GM19468 (cell line): ENCODE results near the gene TMC7.
"Not testable (repeated sequence)": the region's sequence is repeated elsewhere in the genome, so short reads cannot be mapped to it uniquely, and the experiment has no call there.

Experiments
- ATAC-seq: cut with Tn5 transposase; IDR thresholded peaks from one replicate; pipeline ENCODE4 v1.9.1; 2021; ENCODE audit warnings: mild to moderate bottlenecking, moderate library complexity, moderate number of reproducible peaks; ENCODE audit not compliant: unreplicated experiment; ENCODE audit errors: extremely low read depth

Gene TMC7

GRCh38 chr16:18983565-18984434, at the start of gene TMC7:
TMC7 (plus strand) TSS chr16:18983934; CDS start chr16:18984064, 130 bp downstream.
- no peak for ATAC-seq

- ATAC-seq: no peak
These were observed 46.9 kb upstream of the TMC7 start for GRCh38 chr16:18936727-18937340.

- no peak for ATAC-seq
These were observed 46.3 kb upstream of the TMC7 start for GRCh38 chr16:18937390-18937789.

GRCh38 chr16:18938986-18939385, 44.7 kb upstream of the TMC7 start:
- ATAC-seq: no peak

DNA sequence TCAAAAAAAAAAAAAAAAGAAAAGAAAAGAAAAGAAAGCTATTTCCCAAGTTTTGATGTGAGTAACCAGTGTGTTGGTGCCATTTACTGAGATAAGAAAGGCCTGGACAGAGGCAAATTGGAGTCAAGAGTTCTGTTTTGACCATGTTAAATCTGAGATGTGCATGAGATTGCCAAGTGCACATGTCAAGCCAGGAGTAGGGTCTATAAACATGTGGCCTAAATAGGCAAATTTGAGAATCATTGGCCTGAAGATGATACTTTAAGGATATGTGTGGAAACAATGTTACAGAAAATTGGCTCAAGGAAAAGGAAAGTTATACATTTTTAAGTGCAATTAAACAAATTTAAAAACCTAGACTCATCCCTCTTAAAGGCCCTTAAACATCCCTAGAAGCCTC, 42.3 kb upstream of the TMC7 start:
- no peak for ATAC-seq

- no peak for ATAC-seq
These were observed 41.7 kb upstream of the TMC7 start for GRCh38 chr16:18942061-18942460.

- no peak for ATAC-seq
These were observed 40.3 kb upstream of the TMC7 start for GRCh38 chr16:18943414-18943813.

DNA sequence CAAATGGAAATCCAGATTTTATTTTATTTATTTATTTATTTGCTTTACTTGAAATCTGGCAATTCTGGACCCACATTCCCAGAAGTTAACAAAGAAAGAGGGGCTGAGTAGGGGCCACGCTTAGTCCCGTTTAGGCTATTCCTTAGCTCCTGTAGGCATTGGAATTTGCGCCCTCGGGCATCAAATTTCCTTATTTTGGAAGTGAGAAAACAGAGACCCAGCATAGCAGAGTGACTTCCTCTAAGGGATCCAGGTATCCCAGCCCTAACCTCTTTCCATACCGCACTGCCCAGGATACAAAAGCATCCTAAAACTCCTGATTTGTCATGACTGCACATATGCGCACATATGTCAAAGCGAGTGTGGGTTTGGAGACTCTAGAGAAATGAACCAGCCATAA, 38.5 kb upstream of the TMC7 start:
- ATAC-seq: no peak

DNA sequence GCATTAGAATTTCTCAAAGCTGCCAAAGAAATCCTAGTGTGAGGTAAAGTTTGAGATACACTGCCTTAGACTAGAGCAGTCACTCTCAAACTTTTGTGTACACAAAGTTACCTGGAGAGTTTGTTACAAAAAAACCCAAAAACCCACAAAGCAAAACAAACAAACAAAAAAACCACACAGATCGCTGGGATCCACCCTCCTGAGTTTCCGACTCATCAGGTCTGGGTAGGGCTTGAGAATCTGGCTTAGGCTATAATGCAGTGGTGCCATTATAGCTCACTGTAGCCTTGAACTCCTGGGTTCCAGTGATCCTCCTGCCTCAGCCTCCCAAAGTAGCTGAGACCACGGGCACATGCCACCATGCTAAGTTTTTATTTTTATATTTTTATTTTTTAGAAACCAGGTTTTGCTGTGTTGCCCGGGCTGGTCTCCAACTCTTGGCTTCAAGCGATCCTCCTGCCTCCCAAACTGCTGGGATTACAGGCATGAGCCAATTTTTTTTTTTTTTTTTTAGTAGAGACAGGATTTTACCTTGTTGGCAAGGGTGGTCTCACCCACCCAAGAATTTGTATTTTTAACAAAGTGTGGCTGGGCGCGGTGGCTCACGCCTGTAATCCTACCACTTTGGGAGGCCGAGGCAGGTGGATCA, 35.2 kb upstream of the TMC7 start:
- no peak for ATAC-seq

- ATAC-seq: no peak
These were observed 33.1 kb upstream of the TMC7 start for GRCh38 chr16:18950469-18951185.

DNA sequence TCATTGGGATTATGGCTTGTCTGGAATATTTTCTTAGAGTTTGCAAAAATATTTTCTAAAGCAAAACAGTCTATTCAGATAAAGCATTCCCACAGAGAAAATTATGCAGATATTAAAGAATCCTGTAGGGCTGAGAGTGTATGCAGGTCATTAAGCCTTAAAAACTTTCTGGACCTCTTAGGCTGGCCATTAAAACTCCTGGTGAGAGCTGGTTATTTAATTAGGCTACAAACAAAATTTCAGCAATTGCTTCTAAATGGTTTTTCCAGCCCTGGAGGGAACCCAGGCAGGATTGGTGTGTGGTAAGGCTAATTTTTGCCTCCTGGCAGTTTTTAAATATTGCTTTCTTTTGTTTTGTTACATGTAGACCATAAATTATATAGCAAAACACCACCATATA, 30.2 kb upstream of the TMC7 start:
- no peak for ATAC-seq

DNA sequence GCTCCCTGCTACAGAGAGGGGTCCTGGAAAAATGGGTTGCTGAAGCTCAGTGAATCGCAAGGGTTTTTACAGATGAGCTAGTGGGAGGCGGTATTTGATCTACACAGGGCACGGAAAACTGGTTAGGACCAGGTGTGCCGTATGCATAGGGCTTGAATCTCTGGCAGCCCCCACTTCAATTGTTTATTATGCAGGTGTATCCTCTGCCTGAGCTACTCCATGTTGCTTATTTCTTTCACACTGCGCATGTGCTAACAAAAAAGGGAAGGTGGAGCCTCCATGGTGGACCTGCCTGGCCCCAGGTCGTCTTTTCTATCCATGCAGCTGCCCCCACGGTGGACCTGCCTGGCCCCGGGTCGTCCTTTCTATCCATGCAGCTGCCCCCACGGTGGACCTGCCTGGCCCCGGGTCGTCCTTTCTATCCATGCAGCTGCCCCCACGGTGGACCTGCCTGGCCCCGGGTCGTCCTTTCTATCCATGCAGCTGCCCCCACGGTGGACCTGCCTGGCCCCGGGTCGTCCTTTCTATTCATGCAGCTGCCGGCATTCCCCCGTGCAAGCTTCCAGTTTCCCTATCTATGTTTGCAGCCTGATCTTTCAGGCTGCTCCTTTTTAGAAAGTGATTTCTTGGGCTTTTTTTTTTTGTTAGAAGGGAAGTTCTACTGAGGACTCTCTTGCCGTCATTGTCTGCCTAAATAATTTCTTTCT, 27.7 kb upstream of the TMC7 start:
- ATAC-seq: not testable (repeated sequence)

- not testable (repeated sequence) for ATAC-seq
These were observed 27.0 kb upstream of the TMC7 start for GRCh38 chr16:18956658-18957241.

DNA sequence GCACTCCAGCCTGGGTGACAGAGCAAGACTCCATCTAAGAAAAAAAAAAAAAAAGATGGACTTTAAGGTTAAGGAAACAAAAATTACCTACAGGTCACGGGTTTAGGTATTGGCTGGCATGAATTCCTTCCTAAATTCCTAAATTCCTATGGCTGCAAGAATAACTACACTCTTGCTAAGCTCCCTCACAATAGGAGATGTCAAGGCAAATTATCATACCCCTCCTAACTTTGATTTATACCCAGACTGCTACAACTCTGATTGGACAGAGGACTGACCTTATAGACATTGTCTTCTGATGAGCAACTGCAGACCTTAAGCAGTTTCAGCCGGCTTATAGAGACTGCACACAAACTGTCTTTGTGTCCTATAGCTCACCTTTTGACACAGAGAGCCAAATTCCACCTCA, 25.1 kb upstream of the TMC7 start:
- no peak for ATAC-seq

DNA sequence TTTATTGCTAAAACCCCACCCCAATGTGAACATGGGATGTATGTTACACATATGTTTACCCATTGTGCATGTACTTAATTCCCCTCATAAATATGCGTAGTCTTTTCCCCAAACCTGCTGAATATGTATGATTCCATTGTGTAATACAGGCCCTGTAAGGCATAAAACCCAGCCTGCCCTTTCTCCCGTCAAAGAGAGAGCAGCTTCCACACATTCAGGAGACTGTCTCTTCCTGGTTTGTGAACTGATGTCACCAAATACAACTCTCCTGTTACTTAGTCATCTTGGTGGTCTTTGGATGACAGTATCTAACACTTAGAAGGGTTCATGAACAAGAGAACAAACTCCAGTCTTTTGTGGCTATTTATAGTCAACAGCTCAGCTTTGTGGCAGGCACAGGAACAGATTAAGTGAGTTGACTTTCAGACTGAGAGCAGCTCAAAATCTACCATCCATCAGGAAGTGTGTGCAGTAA, 24.7 kb upstream of the TMC7 start:
- no peak for ATAC-seq

DNA sequence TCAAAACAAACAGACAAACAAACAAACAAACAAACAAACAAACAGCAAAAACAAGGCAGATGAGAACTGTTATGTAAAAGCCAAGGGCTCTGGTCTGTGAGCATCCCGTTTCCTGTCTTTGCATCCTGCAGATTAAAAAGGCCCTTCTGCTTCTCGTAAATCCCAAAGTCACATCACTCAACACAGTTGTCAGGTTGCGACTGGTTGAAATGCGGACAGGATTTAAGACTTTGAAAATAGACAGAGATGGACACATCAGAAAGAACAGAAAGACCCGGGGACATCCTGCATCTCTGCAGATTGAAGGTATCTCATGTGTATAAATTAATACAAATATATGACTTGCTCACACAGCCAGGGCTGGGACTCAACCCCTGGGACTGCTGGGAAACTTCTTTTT, 18.2 kb upstream of the TMC7 start:
- ATAC-seq: no peak

DNA sequence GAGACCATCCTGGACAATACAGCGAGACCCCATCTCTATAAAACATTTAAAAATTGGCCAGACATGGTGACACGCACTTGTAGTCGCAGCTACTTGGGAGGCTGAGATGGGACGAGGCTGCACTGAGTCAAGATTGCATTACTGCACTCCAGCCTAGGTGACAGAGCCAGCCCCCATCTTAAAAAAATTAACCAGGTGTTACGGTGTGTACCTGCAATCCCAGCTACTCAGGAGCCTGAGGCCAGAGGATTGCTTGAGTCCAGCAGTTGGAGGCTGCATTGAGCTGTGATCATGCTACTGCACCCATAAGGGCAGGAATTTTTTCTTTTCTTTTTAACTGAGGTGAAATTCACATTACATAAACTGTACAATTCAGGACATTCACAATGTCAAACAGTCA, 16.9 kb upstream of the TMC7 start:
- ATAC-seq: no peak

- ATAC-seq: no peak
These were observed 14.5 kb upstream of the TMC7 start for GRCh38 chr16:18969050-18969854.

GRCh38 chr16:18969855-18970240, 13.9 kb upstream of the TMC7 start:
- ATAC-seq: no peak
